HG02885 (cell line): ENCODE results near the gene POU2F3.
"Not testable (repeated sequence)": the region's sequence is repeated elsewhere in the genome, so short reads cannot be mapped to it uniquely, and the experiment has no call there.

Source experiments
- ATAC-seq: cut with Tn5 transposase; IDR thresholded peaks from one replicate; pipeline ENCODE4 v1.9.1; 2021; ENCODE audit warnings: mild to moderate bottlenecking; ENCODE audit not compliant: unreplicated experiment, poor library complexity

Gene POU2F3

DNA sequence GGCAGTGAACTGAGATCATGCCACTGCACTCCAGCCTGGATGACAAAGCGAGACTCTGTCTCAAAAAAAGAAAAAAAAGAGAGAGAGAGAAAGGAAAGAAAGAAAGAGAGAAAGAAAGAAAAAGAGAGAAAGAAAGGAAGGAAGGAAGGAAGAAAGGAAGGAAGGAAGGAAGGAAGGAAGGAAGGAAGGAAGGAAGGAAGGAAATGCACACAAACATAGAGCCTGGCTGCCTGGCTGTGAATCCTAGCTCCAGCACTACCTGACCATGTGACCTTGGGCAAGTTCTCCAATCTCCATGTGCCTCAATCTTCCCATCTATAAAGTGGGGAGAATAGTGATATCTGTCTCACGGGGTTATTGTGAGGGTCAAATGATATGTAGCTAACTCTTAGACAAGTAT is 34.0 kb downstream of the POU2F3 start:
- not testable (repeated sequence) for ATAC-seq

DNA sequence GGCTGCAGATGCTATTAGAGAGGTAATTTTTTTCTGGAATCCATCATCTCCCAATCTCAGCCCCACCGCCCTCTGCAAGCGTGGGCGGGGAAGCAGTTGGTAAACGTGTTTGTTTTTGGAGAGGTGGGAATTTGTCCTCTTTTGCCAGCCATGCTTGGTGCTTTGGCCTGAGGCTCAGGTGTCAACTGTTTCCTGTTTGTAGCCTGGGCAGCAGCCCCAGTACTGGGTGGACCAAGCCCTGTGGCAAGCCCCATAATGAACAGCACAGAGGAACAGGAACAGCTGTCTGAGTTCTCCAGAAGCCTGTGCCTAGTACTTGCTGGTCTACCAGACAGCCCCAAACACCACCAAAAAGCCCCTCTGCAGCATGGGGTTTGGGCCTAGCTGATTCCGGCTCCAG is 39.6 kb downstream of the POU2F3 start:
- no peak for ATAC-seq

DNA sequence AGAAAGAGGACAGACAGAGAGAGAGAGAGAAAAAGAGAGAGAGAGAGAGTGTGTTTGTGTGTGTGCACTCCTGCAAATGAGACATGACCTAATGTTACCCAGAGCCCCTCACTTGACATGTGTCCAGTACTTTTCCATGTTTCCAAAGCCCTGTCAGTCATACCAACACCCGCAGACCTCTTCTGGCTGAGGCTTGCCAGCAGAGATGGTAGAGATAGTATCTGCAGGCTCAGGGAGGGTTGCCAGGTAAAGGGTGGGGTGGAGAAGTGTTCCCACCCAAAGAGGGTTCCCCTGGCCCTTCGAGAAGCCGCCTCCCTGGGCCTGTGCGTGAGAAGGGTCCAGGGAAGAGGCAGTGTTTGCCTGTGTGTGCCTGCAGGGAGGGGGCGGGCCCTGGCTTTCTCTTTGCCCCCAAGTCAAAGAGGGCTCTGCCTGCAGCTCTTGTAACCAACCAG is 40.7 kb downstream of the POU2F3 start:
- ATAC-seq: no peak

DNA sequence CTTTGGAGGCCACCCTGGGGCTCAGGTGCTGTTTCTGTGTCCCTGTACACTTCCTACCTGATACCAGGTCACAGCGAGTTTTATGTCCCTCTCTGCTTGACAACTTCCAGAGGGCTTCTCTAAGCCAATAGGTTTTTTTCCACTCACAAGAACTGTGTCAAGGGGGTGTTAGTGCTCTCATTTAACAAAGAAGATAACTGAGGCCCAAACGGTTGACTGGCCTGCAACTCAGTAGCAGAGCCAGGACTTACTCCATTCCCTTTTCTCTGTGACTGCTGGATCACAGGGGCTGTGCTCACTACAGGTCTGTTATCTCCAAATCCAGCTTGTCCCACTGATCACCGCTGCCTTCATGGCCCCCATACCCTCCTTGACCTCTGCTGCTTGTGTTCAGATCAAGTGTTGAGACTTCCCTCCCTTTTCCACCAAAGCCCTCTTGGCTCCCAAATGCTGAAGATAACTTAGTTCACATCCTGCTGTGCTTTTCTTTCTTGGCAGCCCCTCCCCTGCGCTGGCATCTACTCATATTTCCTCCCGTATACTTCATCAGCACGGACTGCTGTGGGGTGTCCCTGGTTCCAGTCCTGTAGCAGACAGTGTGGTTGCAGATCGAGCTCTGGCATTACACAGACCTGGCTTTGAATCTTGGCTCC is 41.3 kb downstream of the POU2F3 start:
- no peak for ATAC-seq

DNA sequence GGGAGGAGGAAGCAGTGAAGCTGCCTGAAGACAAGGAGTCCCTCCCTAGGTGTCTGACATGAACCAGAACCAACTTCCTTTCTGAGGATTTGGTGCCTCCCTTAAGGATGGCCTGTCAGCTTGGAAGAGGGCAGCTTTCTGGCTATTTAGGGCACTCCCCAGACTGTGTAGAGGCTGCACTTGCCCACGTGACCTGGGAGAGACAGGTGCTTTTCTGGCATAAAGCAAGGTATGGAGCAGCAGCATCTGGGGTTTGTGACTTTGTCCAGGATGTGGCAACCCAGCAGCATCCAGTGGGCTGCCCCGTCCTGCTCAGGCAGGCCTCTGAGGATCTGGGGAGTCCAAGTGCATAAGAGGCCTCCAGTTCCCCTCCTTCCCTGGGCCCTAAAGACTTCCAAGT is 43.2 kb downstream of the POU2F3 start:
- ATAC-seq: no peak

DNA sequence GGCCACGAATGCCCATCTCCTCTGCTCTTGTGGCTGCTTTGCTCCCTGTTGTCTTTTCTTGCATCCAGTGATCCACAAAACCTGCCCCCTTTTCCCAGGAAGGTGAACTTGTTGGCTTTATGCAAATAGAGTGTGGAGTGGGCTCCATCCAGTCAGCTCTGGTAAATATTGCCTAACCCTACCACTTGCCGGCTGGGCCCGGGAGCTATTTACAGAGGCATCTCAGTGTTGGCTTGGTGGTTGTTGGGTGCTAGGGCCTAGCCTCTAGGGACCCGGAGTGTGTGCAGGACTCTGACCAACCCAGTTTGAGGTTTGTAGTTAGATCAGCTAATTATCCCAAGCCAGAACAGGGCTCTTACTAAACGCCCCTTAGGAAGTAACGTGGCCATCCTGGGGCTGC is 44.3 kb downstream of the POU2F3 start:
- ATAC-seq: no peak

DNA sequence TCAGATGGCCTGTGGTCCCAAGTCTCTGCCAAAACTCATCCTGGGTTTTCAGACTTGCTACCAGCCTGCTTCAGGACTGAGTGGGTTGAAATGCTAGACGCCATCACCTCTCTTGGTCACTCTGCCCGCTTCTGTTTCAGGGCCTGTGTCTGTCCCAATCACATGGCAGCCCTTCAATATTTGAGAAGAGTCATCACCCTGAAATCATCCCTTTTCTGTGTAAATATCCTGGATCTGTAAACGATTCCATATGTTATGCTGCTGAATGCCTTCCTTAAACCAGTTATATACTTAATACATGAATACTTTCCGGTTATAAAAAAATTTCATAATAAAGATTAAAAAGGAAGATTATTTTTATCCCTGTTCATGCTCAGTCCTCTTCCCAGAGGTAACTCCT is 45.3 kb downstream of the POU2F3 start:
- no peak for ATAC-seq

DNA sequence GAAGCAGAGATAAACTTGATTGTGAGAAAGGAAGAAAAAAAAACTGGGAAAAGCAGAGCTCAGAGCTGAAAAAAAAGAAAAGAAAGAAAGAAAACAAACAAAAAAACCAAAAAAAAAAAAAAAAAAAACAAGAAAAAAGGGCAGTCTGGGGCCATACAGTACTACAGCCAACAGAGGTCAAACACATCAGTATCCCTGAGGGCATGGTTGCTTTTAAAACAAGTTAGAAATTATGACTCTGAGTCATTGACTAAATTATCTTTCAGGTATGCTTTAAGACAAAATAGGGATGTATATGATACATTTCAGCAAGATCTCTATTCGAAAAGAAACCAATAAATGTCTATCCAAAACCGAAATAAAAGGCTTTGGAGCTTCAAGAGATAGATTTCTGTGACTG is 48.1 kb downstream of the POU2F3 start:
- ATAC-seq: no peak

DNA sequence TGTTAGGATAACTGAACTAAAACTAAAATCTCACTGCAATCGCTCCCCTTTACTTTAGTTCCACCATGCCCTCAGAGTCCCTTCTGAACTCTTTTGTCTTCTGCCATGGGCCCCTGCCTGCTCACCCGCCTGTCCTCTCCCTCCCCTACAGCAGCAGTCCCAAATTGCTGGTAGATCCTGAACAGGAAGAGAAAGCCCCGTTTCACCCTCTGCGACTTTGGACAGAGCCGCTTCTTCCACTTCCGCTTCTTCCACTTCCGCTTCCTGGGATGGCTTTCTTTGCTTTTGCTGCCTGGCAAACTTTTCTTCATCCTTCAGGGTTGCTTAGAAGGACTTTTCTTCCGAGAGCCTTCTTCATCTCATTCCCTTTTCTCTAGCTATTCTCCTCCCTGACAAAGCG is 49.5 kb downstream of the POU2F3 start:
- ATAC-seq: no peak

DNA sequence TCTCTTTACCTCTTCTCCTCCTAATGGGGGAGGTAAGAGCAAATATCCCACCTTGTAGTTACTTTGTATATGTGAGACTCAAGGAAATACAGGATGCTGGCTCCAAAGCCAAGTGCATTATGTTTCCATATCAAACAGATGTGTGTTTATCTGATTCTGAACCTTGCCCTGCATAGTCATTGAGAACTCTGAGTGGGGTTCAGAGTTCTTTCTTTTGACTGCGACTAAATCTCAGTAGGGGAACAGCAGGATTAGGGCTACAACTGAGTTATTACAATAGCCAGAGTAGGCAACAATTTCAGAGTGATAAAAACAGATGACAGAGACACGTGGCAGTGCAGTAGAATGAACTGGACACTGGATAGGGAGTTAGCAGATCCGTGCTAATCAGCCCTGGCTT is 51.0 kb downstream of the POU2F3 start:
- ATAC-seq: no peak

DNA sequence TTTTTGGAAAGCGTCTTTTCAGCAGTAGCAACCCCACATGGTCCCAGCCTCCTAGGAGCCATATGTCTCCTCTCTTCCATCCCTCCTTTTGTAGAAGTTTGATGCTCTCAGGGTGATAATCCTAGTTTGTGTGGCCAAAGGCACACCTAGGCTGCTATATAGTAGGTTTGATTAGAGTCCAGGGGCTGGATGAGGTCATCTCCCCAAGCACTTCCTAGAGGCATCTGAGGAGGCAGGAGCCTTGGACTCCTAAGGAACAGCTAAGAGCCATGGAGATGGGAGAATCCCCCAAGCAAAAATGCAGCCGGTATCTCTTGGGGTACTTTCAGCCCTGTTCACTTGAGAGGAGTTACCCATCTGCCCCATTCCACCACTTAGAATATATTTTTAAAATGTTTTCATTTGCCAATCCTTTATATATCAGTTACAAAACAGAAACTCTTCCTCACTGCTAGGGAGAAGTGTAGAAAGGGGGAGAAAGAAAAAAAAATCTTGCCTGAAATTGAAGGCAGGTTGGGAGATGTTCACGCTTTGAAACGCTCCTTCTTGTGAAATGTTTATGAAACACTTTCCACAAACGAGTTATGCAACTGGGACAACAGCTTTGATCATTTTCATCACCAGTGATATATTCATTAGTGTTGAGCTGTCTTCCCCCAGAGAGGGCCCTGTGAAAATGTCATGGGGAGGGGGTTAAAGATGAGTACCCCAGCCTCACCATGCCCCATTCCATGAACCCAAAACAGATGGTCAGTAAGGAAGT is 53.3 kb downstream of the POU2F3 start:
- ATAC-seq: no peak

DNA sequence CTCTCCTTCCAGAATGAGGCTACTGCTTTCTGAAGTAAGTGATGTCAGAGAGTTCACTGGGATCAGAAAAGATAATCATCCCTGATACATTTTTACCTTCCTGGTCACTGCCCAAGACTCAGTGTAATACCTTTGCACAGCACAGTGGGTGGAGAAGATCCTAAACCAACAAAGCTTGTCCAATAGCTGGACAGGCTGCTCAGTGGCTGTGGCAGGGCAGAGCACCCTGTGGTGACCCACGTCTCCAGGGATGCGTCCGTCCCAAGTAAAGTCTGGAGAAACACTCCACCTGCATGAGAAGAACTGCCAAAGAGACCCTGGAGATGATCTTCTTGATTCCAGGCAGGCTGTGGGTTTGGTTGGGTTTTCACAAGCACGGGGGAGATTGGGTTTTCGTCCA is 54.2 kb downstream of the POU2F3 start:
- ATAC-seq: no peak

DNA sequence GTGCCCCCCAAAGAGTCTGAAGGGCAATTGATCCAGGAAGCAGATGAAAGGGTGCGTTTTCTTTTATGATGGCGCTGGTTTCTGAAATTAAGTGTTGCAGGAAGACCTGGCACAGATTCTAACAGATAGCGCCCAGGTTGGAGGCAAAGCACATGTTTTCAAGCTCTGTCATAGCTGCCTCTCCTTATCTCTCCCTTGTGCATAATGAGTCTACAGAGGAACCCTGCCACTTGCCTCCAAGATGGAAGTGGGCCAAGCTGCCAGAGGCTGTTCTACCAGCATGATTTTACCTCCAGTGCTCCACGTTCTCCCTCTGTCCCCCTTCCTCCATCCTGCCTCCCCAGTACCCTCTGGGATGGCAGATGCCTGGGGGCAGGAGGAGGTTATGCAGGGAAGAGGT is 55.2 kb downstream of the POU2F3 start:
- ATAC-seq: no peak

DNA sequence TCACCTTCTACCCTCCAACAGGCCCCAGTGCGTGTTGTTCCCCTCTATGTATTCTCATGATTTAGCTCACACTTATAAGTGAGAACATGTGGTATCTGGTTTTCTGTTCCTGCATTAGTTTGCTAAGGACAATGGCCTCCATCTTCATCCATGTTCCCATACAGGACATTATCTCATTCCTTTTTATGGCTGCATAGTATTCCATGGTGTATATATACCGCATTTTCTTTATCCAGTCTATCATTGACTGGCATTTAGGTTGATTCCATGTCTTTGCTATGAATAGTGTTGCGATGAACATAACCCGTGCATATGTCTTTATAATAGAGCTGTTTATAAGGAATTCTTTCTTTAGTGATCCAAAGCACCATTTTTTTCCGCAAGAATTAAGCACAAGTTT is 56.6 kb downstream of the POU2F3 start:
- no peak for ATAC-seq

DNA sequence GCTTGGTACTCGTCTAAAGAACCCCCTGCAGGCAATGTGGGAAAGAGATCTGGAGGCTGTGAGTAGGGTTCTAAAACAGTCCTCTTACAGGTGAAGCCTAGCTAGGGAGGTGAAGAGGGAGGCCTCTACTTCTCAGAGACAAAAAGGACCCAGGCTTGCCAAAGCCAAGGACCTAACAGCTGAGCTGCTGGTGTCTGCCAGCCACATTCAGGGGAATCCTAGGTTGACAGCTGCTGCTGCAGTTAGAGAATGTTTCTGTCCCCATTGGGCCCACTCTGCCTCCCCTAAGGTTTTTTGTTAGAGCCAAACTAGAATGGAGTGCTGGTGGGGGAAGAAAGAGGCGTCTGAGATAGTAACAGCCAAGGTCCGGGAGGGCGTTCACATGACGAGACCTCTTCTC is 58.5 kb downstream of the POU2F3 start:
- no peak for ATAC-seq

DNA sequence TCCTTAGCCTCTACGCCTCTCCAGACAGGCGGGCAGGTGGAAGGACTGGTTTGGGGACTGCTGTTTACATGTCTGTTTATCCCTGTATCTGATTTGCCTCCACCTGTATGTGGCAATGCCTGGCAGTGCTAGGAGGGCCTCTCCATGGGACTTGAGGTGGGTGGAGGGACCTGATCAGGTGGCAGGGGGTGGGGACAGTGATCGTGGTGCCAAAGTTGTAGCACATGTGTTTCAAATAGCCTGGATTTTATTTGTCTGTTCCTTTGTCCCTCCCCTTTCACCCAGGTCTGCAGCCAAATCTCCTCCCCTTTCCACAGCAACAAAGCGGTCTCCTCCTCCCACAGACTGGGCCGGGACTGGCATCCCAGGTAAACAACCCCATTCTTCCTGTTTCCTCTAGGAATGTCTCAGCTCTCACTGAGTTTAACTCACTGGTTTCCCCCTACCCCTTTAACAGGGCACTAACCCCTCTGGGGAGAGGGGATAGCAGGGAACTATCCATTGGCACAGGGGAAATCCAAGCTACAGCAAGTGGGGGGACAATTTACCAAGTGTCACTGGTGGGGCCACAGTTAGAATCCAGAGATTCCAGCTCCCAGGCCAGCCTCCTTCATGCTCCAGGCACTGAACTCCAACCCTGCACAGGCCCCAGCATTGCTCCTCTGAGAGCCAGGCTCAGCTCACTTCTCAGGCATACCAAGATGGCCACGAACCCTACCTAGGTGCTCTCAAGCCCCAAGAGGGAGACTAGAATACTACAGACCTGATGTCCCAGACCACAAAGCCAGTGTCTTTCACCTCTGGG is 62.3 kb downstream of the POU2F3 start:
- no peak for ATAC-seq

DNA sequence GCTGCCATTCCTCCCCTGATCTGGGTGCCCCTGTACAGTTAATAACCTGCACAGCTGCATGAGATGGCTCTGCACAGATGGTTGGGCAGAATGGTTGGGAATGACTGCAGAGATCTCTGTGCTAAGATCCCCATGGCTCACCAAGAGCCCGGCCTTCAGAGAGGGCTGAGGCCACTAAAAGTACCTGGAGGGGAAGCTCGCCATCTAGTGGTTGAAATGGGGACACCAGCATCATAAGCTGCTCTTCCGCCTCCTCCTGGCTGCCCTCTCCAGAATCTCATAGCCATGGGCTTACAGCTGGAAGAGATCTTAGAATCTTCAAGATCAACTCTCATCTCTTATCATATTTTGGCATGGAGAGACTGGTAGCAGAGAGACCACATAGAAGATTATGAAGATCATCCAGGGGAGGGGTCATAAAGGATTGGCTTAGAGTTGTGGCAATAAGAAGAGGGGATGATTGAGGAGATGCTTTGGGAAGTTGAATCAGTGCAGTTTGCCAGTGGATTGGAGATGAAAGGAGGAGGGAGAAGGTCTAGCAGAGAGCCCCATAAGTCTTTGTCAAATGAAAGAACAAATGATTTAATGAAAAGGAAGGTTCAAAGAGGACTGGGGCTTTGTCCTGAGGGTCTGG is 63.2 kb downstream of the POU2F3 start:
- ATAC-seq: no peak

DNA sequence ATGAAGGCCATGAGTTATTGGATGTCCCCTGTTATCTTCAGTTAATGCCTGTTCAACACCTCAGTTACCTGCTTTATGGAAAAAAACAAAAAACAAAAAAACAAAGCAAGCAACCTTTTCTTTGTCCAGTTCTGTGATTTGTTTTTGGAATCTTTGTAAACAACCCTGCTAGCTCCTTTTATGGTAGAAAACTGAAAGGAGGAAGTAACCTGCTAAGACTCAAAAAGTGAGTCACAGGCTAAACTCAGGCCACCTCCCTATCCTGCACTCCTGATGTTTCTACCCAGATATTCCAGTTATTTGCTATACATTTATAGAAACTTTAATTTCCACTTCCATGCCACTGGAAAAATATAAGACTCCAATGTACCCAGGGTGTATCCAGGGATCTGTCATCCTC is 64.6 kb downstream of the POU2F3 start:
- no peak for ATAC-seq

DNA sequence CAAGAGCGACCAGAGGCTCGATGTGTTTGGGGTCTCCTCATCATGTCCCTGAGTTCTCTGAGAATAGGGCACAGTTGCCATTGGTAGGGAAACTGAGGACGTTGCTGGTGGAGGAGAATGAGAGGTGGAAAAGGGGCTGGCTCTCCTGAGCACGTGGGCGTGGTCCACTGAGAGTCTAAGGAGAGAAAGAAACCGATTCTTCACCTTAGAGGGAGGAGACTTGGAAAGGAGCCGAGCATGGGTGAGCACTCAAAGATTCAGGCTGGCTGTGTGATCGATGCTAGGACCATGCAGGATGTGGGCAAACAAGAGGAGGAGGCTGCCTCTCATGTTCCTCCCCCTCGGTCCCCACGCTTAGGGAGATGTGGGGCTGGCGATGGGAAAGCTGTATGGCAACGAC is 65.3 kb downstream of the POU2F3 start:
- no peak for ATAC-seq

DNA sequence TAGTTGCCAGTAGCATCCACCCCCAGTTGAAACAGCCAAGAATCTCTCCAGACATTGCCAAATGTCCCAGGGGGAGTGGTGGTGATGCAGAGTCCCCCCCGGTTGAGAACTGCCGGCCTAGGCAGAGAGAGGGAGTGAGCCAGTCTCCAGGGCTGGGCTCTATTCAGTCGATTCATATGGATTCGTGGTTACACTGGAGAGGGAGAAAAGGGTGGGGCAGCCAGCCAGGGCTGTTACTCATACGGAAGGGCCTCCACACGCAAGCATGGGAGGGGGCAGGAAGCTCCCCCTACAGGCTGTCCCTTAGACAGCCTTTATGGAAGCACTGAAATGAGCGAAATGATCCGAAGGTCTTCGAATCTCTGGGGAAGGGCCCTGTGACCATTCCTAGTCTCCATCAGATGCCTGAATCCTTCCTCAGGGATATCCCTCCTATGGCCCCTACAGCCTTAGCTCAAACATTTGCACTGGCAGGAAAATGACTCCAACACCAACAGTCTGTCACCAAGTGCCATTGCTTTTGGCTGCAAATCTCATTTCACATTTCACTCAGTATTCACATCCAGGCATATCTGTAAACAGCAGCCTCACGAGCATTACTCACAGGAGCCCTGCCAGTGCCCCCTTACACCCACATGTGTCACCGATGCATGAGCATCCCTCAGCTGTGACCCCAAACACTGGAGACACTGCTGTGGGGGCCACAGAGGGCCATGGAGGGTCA is 66.7 kb downstream of the POU2F3 start:
- no peak for ATAC-seq
